ENCODE data around the gene SPRY4.

SPRY4 gene

DNA sequence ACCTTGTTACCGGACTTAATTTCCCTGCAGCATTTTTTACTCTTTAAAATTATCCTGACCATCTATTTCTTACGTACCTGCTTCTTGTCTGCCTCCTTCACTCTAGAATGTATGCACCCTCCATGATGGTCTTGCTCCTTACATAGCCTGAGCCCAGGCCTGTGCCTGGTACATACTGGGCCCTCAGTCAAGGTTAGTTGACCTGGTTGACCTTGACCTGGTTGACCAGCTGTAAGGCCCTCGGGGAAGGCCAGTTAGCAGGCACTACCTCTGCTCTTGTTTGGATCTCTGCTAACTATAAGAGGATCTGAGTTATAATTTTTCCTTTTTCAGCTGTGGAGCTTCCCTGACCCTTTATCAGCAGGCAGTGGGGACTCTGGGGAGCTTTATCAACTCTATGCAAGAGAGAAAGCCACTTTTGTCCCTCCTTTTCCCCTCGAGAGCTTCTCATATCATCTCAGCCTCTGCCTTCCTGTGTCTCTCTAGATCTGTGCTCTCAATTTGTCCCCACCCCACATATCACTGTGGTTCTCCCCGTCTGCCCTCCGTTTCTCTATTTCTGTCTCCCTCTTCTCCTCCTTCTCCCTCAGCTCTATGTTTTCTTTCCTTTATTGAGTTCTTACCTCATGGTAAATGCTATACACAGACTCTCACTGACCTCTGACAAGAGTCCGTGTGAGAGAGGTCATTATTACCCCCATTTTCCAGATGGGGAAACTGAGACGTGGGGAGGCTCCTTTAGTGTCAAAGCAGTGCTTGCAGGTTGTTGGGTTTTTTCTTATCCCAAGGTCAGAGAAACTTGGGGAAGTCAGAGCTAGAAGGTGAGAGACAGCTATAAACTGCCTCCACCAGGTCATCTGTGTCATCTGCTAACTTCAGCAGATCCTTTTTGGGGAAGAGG, 28.6 kb downstream of the SPRY4 start:
- DNase-seq (ENCODE audit: low read depth), result no peak
- TF ChIP-seq, protein P1, sequence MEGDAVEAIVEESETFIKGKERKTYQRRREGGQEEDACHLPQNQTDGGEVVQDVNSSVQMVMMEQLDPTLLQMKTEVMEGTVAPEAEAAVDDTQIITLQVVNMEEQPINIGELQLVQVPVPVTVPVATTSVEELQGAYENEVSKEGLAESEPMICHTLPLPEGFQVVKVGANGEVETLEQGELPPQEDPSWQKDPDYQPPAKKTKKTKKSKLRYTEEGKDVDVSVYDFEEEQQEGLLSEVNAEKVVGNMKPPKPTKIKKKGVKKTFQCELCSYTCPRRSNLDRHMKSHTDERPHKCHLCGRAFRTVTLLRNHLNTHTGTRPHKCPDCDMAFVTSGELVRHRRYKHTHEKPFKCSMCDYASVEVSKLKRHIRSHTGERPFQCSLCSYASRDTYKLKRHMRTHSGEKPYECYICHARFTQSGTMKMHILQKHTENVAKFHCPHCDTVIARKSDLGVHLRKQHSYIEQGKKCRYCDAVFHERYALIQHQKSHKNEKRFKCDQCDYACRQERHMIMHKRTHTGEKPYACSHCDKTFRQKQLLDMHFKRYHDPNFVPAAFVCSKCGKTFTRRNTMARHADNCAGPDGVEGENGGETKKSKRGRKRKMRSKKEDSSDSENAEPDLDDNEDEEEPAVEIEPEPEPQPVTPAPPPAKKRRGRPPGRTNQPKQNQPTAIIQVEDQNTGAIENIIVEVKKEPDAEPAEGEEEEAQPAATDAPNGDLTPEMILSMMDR (IDR thresholded peaks at IDR 0.05; ENCODE audit: low read depth, low read length, missing control alignments), result no peak
- no peak overlapping the region for H3K4me3 ChIP-seq (ENCODE audit: low read depth, low read length)

DNA sequence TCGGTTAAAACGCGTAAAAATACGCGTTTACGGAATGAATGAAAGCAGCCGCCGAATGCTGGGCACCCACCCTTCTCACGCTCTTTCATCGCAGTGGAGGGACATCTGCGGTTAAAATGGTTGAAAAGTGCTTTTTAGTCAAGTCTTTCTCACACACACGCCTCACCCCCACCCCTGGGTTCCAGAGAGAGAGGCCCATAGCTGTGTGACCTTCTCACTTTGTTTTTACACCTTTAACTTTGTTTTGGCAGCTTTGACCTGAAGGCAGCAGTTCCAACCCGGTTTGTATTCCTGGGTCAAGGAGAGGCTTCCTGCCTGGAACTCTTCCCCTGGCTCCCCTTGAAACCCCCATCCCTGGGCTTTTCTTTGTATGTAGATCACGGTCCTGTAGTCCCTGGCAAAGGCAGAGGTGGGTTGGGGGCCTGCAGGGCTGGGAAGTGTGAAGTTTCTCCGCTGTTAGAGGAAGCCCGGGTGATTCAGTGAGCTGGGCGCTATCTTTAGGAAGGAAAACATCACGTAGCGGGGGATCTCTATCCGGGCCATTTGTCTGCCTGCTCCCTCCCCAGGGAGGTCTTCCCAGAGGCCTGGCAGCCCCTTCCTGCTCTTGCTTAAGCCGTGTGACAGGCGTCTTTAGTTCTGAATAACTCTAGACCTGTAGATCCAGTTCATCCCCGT, 29.6 kb downstream of the SPRY4 start:
- DNase-seq (ENCODE audit: low read depth), result no peak
- no peak overlapping the region for H3K4me3 ChIP-seq (ENCODE audit: low read depth, low read length)
- TF ChIP-seq, protein P1 (IDR thresholded peaks at IDR 0.05; ENCODE audit: low read depth, low read length, missing control alignments), result no peak

DNA sequence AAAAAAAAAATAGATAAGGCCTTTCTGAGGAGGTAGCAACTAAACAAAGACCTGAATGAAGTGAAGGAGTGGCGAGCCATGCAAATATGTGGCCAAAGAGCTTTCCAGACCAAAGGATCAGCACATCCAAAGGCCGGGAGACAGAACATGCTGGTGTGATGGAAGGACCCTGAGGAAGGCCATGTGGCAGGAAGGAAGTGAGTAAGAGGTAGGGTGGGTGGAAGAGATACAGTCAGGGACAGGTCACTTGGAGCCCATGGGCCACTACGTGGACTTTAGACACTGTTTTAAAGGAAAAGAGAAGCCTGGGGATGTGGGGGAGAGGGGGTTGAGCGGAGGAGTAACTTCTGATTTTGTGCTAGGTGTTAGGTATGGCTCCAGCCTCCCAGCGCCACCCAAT, 31.3 kb downstream of the SPRY4 start:
- DNase-seq (ENCODE audit: low read depth), result no peak
- no peak overlapping the region for H3K4me3 ChIP-seq (ENCODE audit: low read depth, low read length)
- TF ChIP-seq, protein P1 (IDR thresholded peaks at IDR 0.05; ENCODE audit: low read depth, low read length, missing control alignments), result no peak

DNA sequence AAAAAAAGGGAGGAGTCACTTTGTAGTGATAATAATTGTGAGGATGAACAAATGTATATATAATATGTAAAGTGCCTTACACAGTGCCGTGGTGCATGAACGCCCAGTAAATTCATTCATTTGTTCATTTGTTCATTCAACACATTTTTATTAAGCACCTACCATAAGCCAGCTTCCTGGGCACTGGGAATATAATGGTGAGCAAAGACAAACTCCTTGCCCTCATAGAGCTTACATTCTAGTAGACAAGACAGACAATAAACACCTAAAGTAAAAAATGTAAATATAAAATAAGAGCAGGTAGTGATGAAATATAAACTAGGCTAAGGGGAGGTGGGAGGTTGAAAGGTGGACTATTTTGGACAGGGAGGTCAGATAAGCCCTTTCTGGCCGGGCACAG, 32.0 kb downstream of the SPRY4 start:
- DNase-seq (ENCODE audit: low read depth), result no peak
- TF ChIP-seq, protein P1 (IDR thresholded peaks at IDR 0.05; ENCODE audit: low read depth, low read length, missing control alignments), result no peak

DNA sequence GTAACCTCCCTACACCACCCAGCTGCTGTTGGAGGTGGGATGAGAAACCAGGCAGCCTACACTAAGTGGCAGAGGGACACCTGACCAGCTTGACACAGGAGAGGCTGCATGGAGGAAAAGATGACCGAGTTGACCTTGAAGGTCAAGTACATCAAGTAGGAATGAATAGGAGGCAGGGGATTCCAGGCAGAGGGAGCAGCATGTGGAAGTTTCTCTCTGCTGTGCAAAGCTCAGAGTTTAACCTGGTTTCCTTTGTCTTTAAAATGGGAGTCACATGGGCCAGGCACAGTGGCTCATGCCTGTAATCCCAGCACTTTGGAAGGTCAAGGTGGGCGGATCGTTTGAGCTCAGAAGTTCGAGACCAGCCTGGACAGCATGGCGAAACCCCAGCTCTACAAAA, 32.6 kb downstream of the SPRY4 start:
- no peak overlapping the region for H3K4me3 ChIP-seq (ENCODE audit: low read depth, low read length)
- TF ChIP-seq, protein P1 (IDR thresholded peaks at IDR 0.05; ENCODE audit: low read depth, low read length, missing control alignments), result no peak
- no peak for DNase-seq (ENCODE audit: low read depth)

More for the DNA sequence above, 32.0 kb downstream of the SPRY4 start:
- H3K4me3 ChIP-seq (ENCODE audit: low read depth, low read length), result no peak overlapping the region

DNA sequence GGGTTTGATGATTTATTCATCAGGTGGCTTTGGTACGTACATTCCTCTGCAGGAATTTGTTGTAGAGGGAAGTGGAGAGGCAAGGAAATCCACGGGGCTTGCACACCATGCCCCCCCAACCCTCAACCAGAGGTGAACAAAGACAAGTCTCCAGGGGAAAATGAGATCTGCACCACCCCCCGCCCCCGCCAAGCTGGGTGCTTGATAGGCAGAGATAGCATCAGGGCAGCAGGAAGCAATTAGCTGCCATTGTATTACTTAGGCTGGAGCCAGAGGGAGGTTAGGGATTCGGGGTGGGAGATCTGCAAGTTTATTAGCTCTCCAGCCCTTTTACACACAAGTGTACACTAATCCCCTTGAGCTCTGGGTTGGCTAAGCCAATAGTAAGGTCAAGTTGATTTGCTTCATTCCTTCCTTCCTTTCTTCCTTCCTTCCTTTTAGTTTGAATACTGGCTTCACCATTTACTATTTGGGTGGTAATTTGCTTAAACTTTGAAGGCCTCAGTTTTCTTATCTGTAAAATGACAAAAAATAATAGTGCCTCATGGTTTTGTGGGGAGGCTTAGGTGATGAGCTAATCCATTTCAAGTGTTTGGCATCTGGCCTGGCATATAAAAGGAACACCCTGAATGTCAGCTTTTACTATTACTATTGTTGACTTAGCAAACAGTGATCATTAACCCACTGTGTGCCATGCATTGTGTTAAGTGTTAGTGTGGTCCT, 34.1 kb downstream of the SPRY4 start:
- H3K4me3 ChIP-seq (ENCODE audit: low read depth, low read length), result no peak overlapping the region
- TF ChIP-seq, protein P1 (IDR thresholded peaks at IDR 0.05; ENCODE audit: low read depth, low read length, missing control alignments), result no peak
- no peak for DNase-seq (ENCODE audit: low read depth)

All from GM12864 (cell line).